RWPE2 (cell line): ENCODE measurements around the gene N4BP2.

Experiments
- ATAC-seq: fragments of 200-7000 bp; cut with Tn5 transposase; 3 replicates; pipeline ENCODE4 v1.9.1; 2021; ENCODE audit warnings: low read depth
- DNase-seq: peaks from one replicate; pipeline ENCODE4 v3.0.0-alpha.2; 2020; ENCODE audit warnings: low spot score
- H3K27ac ChIP-seq: fragments of 450-650 bp; 2 replicates; pipeline ENCODE4 v1.5.1; 2017; ENCODE audit warnings: mild to moderate bottlenecking; ENCODE audit not compliant: poor library complexity, severe bottlenecking
- H3K27me3 ChIP-seq: fragments of 250-450 bp; sonication (Bioruptor Pico); 2 replicates; pipeline ENCODE4 v1.5.1; 2021; ENCODE audit warnings: mild to moderate bottlenecking, moderate library complexity; ENCODE audit not compliant: insufficient read depth, poor library complexity, severe bottlenecking
- H3K36me3 ChIP-seq: fragments of 250-450 bp; sonication (Bioruptor Pico); 2 replicates; pipeline ENCODE4 v1.5.1; 2020; ENCODE audit warnings: low read depth, mild to moderate bottlenecking, moderate library complexity
- H3K4me1 ChIP-seq: fragments of 250-450 bp; sonication (Bioruptor Pico); 2 replicates; pipeline ENCODE4 v1.5.1; 2021; ENCODE audit warnings: mild to moderate bottlenecking, moderate library complexity; ENCODE audit not compliant: insufficient read depth, poor library complexity, severe bottlenecking
- H3K4me3 ChIP-seq: fragments of 250-450 bp; sonication (Bioruptor Pico); 2 replicates; pipeline ENCODE4 v1.5.1; 2021; ENCODE audit warnings: mild to moderate bottlenecking, moderate library complexity; ENCODE audit not compliant: severe bottlenecking
- H3K9me3 ChIP-seq: fragments of 250-450 bp; sonication (Bioruptor Pico); 2 replicates; pipeline ENCODE4 v1.5.1; 2021; ENCODE audit warnings: mild to moderate bottlenecking, moderate library complexity; ENCODE audit not compliant: severe bottlenecking
- CTCF ChIP-seq: fragments of 450-650 bp; IDR thresholded peaks from one replicate; pipeline ENCODE4 v1.5.1; 2017; ENCODE audit warnings: mild to moderate bottlenecking, moderate library complexity; ENCODE audit not compliant: poor library complexity, severe bottlenecking

Gene N4BP2

GRCh38 chr4:40204507-40205258 is 148.0 kb downstream of the N4BP2 start:
- Histone ChIP-seq H3K4me1 (no peaks in the 10 kb centered on the region), H3K9me3 (no peaks in the 10 kb centered on the region), H3K27ac (no peak overlapping the region), H3K36me3 (no peaks in the 10 kb centered on the region), H3K27me3 (no peaks in the 10 kb centered on the region), H3K4me3 (no peak overlapping the region)
- no peak for TF ChIP-seq CTCF
- ATAC-seq (no peak), DNase-seq (no peak)

GRCh38 chr4:40205259-40206198 is 148.9 kb downstream of the N4BP2 start:
- no peak for TF ChIP-seq CTCF
- ATAC-seq, result no peak
- H3K4me3 ChIP-seq, result no peak overlapping the region
- no peaks in the 10 kb centered on the region for H3K9me3 ChIP-seq
- H3K4me1 ChIP-seq, result peaks cover under 1% of the 10 kb centered on the region
- H3K27ac ChIP-seq, result no peak overlapping the region
- H3K27me3 ChIP-seq, result no peaks in the 10 kb centered on the region
- DNase-seq, result no peak
- no peaks in the 10 kb centered on the region for H3K36me3 ChIP-seq

- Histone ChIP-seq H3K36me3 (no peaks in the 10 kb centered on the region), H3K4me1 (peaks cover 10% of the 10 kb centered on the region), H3K4me3 (no peak overlapping the region), H3K9me3 (no peaks in the 10 kb centered on the region), H3K27ac (no peak overlapping the region), H3K27me3 (no peaks in the 10 kb centered on the region)
- DNase-seq (no peak), ATAC-seq (no peak)
- TF ChIP-seq CTCF, result no peak
Observed at GRCh38 chr4:40206426-40206825, 149.8 kb downstream of the N4BP2 start.
